Measurements from ENCODE around the gene KIF5B.

DNA sequence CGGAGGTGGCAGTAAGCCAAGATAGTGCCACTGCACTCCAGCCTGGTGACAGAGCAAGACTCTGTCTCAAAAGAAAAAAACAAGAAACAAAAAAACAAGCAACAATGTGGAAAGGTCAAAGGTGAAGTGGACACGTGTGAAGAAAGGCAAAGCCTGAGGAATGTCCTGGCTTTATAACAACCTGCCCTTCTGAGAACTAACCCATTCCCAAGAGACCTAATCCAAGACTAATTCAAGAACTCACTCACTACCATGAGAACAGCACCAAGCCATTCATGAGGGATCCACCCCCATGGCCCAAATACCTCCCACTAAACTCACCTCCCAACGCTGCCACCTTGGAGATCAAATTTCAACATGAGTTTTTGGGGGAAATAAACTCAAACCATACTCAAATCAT is 47.5 kb upstream of the KIF5B start:
- no peak for TF ChIP-seq EZH2 (IDR thresholded peaks at IDR 0.05; ENCODE audit: low read length, unreplicated experiment)
- TF ChIP-seq, protein P1, sequence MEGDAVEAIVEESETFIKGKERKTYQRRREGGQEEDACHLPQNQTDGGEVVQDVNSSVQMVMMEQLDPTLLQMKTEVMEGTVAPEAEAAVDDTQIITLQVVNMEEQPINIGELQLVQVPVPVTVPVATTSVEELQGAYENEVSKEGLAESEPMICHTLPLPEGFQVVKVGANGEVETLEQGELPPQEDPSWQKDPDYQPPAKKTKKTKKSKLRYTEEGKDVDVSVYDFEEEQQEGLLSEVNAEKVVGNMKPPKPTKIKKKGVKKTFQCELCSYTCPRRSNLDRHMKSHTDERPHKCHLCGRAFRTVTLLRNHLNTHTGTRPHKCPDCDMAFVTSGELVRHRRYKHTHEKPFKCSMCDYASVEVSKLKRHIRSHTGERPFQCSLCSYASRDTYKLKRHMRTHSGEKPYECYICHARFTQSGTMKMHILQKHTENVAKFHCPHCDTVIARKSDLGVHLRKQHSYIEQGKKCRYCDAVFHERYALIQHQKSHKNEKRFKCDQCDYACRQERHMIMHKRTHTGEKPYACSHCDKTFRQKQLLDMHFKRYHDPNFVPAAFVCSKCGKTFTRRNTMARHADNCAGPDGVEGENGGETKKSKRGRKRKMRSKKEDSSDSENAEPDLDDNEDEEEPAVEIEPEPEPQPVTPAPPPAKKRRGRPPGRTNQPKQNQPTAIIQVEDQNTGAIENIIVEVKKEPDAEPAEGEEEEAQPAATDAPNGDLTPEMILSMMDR (conservative IDR thresholded peaks at IDR 0.05; ENCODE audit: low read depth, low read length) = no peak

Measured in PC-3 (cell line).